HUES48 (cell line): ENCODE data around the gene KEAP1.
"Not testable (repeated sequence)": the region's sequence is repeated elsewhere in the genome, so short reads cannot be mapped to it uniquely, and the experiment has no call there.

Experiments
- H3K27ac ChIP-seq: one replicate; pipeline ENCODE4 v1.7.0; 2013; ENCODE audit warnings: low read depth, low read length, inconsistent platforms
- H3K27me3 ChIP-seq: 2 replicates; pipeline ENCODE4 v1.6.1; 2013; ENCODE audit warnings: mild to moderate bottlenecking, low read length; ENCODE audit not compliant: control insufficient read depth, insufficient read depth
- H3K36me3 ChIP-seq: 2 replicates; pipeline ENCODE4 v1.6.1; 2013; ENCODE audit warnings: low read length; ENCODE audit not compliant: control insufficient read depth, insufficient read depth
- H3K4me1 ChIP-seq: 2 replicates; pipeline ENCODE4 v1.6.1; 2013; ENCODE audit warnings: mild to moderate bottlenecking, low read length; ENCODE audit not compliant: control insufficient read depth, insufficient read depth
- H3K4me3 ChIP-seq: 2 replicates; pipeline ENCODE4 v1.5.1; 2013; ENCODE audit warnings: mild to moderate bottlenecking, low read depth, low read length
- H3K9ac ChIP-seq: 2 replicates; pipeline ENCODE4 v1.6.1; 2013; ENCODE audit warnings: mild to moderate bottlenecking, low read depth, low read length, moderate library complexity
- H3K9me3 ChIP-seq: 2 replicates; pipeline ENCODE4 v1.6.1; 2013; ENCODE audit warnings: low read length; ENCODE audit not compliant: control insufficient read depth, insufficient read depth

KEAP1 gene

GRCh38 chr19:10543420-10544241 lies 40.5 kb upstream of the KEAP1 start, which contains the start of gene ATG4D:
TSS of gene ATG4D (plus strand) at chr19:10543904. CDS start at chr19:10544091, 187 bp downstream.
- H3K4me3 ChIP-seq: peak within 1 kb of the TSS; percentile 90
- H3K9ac ChIP-seq: peak within 1 kb of the TSS; percentile 83; the same call in 1 of the 2 replicates
- H3K27ac ChIP-seq: peak within 1 kb of the TSS; percentile 72

GRCh38 chr19:10543059-10543419 lies 39.9 kb upstream of the KEAP1 start:
- Histone ChIP-seq H3K27me3 (no peaks in the 10 kb centered on the region), H3K4me3 (peak overlapping the region; percentile 90), H3K9ac (no peak overlapping the region), H3K9me3 (no peaks in the 10 kb centered on the region), H3K27ac (no peak overlapping the region), H3K36me3 (peaks cover 12% of the 10 kb centered on the region), H3K4me1 (no peaks in the 10 kb centered on the region)

More at GRCh38 chr19:10543420-10544241, 40.5 kb upstream of the KEAP1 start, which contains the start of gene ATG4D:
- Histone ChIP-seq H3K27me3 (no peaks in the 10 kb centered on the region), H3K4me1 (no peaks in the 10 kb centered on the region), H3K36me3 (peaks cover 17% of the 10 kb centered on the region), H3K9me3 (no peaks in the 10 kb centered on the region)

DNA sequence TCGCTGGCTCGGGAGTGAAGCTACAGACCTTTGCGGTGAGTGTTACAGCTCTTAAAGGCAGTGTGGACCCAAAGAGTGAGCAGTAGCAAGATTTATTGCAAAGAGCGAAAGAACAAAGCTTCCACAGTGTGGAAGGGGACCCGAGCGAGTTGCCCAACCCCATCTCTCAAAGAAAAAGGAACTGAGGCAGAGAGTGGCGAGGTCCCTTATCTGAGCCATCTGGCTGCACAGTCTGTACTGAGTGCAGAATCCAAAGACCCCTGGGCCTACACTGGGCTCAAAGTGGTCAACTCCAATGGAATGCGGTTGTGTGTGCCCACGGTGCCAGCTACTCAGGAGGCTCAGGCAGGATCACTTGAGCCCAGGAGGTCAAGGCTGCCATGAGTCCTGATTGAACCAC lies 35.9 kb upstream of the KEAP1 start:
- not testable (repeated sequence) for H3K4me1 ChIP-seq, H3K9ac ChIP-seq, H3K36me3 ChIP-seq, H3K4me3 ChIP-seq, H3K27me3 ChIP-seq, H3K27ac ChIP-seq, H3K9me3 ChIP-seq

GRCh38 chr19:10538204-10538983 lies 35.2 kb upstream of the KEAP1 start:
- Histone ChIP-seq H3K9me3 (no peaks in the 10 kb centered on the region), H3K36me3 (no peaks in the 10 kb centered on the region), H3K27ac (no peak overlapping the region)

GRCh38 chr19:10537668-10538067 lies 34.5 kb upstream of the KEAP1 start:
- Histone ChIP-seq H3K4me1 (no peaks in the 10 kb centered on the region), H3K27me3 (no peaks in the 10 kb centered on the region), H3K9ac (no peak overlapping the region)

More at GRCh38 chr19:10538204-10538983, 35.2 kb upstream of the KEAP1 start:
- Histone ChIP-seq H3K4me1 (no peaks in the 10 kb centered on the region), H3K9ac (no peak overlapping the region), H3K4me3 (no peak overlapping the region), H3K27me3 (no peaks in the 10 kb centered on the region)

DNA sequence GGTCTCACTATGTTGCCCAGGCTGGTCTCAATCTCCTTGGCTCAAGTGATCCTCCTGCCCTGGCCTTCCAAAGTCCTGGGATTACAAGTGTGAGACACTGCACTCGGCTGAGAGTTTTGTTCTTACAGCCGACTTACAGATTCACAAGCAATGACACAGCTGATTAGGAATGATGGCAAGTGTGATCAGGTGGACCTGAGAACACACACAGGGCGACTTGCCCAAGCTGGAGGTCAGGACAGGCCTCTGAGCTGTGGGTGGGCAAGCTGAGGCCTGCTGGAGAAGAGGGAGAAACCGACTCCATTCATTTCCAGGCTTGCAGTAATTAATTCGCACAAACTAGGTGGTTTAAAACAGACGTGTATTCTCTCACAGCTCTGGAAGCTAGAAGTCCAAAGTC lies 32.5 kb upstream of the KEAP1 start:
- Histone ChIP-seq H3K4me3 (no peak overlapping the region), H3K27ac (no peak overlapping the region), H3K4me1 (no peaks in the 10 kb centered on the region), H3K9ac (no peak overlapping the region), H3K9me3 (no peaks in the 10 kb centered on the region), H3K36me3 (no peaks in the 10 kb centered on the region), H3K27me3 (no peaks in the 10 kb centered on the region)

More at GRCh38 chr19:10537668-10538067, 34.5 kb upstream of the KEAP1 start:
- H3K36me3 ChIP-seq: no peaks in the 10 kb centered on the region
- no peak overlapping the region for H3K27ac ChIP-seq
- no peaks in the 10 kb centered on the region for H3K9me3 ChIP-seq
- no peak overlapping the region for H3K4me3 ChIP-seq

GRCh38 chr19:10533646-10534386 lies 30.7 kb upstream of the KEAP1 start:
- H3K36me3 ChIP-seq: no peaks in the 10 kb centered on the region
- H3K4me3 ChIP-seq: no peak overlapping the region
- no peaks in the 10 kb centered on the region for H3K4me1 ChIP-seq
- H3K9ac ChIP-seq: no peak overlapping the region
- no peak overlapping the region for H3K27ac ChIP-seq
- no peaks in the 10 kb centered on the region for H3K27me3 ChIP-seq
- no peaks in the 10 kb centered on the region for H3K9me3 ChIP-seq

GRCh38 chr19:10532457-10532856 lies 29.3 kb upstream of the KEAP1 start:
- H3K9ac ChIP-seq: no peak overlapping the region
- no peaks in the 10 kb centered on the region for H3K36me3 ChIP-seq
- no peaks in the 10 kb centered on the region for H3K9me3 ChIP-seq
- no peak overlapping the region for H3K27ac ChIP-seq
- H3K4me1 ChIP-seq: no peaks in the 10 kb centered on the region
- H3K4me3 ChIP-seq: no peak overlapping the region
- no peaks in the 10 kb centered on the region for H3K27me3 ChIP-seq

DNA sequence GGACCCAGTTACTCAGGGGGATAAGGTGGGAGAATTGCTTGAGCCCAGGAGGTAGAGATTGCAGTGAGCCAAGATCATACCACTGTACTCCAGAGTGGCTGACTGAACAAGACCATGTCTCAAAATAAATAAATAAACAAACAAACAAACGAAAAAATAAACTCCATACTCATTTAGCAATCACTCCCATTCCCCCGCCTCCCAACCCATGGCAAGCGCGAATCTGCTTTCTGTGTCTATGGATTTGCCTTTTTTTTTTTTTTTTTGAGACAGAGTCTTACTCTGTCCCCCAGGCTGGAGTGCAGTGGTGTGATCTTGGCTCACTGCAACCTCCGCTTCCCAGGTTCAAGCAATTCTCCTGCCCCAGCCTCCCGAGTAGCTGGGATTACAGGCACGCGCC lies 23.7 kb upstream of the KEAP1 start:
- H3K4me1 ChIP-seq, H3K9ac ChIP-seq, H3K27ac ChIP-seq, H3K4me3 ChIP-seq, H3K27me3 ChIP-seq, H3K9me3 ChIP-seq, H3K36me3 ChIP-seq: not testable (repeated sequence)

DNA sequence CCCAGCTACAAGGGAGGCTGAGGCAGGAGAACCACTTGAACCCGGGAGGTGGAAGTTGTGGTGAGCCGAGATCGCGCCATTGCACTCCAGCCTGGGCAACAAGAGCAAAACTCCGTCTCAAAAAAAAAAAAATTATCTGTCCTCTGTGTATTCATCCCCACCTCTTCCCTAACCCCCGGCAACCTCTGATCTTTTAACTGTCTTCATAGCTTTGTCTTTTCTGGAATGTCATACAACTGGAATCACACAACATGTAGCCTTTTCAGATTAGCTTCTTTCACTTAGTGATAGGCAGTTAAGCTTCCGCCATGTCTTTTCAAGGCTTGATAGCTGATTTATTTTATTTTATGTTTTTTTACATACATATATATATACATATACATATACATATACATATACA lies 22.5 kb upstream of the KEAP1 start:
- no peaks in the 10 kb centered on the region for H3K27me3 ChIP-seq
- H3K4me1 ChIP-seq: no peaks in the 10 kb centered on the region
- H3K9ac ChIP-seq: no peak overlapping the region
- no peak overlapping the region for H3K4me3 ChIP-seq
- H3K36me3 ChIP-seq: no peaks in the 10 kb centered on the region
- H3K9me3 ChIP-seq: no peaks in the 10 kb centered on the region
- H3K27ac ChIP-seq: no peak overlapping the region
